Panc1 (cell line): ENCODE measurements around the gene NUP210.
"Not testable (repeated sequence)": the region's sequence is repeated elsewhere in the genome, so short reads cannot be mapped to it uniquely, and the experiment has no call there.

Experiments used
- POLR2AphosphoS5 ChIP-seq: IDR thresholded peaks from 2 replicates; pipeline ENCODE4 v1.6.1; 2012; ENCODE audit warnings: mild to moderate bottlenecking, low read depth, low read length, moderate library complexity
- SIN3A ChIP-seq: IDR thresholded peaks from 2 replicates; pipeline ENCODE4 v1.6.1; 2012; ENCODE audit warnings: low read depth, mild to moderate bottlenecking, low read length, moderate library complexity, borderline replicate concordance; ENCODE audit not compliant: insufficient read depth
- TCF7L2 ChIP-seq: IDR thresholded peaks from 2 replicates; pipeline ENCODE4 v1.6.1; 2011; ENCODE audit warnings: mild to moderate bottlenecking, low read depth, low read length, inconsistent platforms
- TF ChIP-seq, protein P1 (sequence below): fragments of 450-650 bp; IDR thresholded peaks from 2 replicates; pipeline ENCODE4 v1.5.1; 2017; ENCODE audit warnings: mild to moderate bottlenecking
- TF ChIP-seq, protein P2 (sequence below), 2 experiments: IDR thresholded peaks; 2 replicates each; pipeline ENCODE4 v1.6.1; 2011 to 2012; ENCODE audit warnings: low read depth in 2 of 2, control low read depth in 1 of 2, low read length in 1 of 2, mild to moderate bottlenecking in 1 of 2, moderate library complexity in 1 of 2; ENCODE audit not compliant: insufficient read depth in 1 of 2

DNA sequence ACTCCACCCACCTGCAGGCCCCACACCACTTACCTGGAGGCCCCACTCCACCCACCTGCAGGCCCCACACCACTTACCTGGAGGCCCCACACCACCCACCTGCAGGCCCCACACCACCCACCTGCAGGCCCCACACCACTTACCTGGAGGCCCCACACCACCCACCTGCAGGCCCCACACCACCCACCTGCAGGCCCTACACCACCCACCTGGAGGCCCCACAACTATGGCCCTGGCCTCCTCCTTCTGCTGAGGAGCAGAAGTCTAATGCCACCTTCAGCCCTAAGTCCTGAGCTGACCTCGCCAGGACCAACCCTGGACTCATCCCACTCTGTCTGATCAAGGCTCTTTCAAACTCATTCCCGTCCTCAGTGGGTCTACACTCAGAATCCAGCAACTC, 42.4 kb downstream of the NUP210 start:
- TF ChIP-seq, protein P1, sequence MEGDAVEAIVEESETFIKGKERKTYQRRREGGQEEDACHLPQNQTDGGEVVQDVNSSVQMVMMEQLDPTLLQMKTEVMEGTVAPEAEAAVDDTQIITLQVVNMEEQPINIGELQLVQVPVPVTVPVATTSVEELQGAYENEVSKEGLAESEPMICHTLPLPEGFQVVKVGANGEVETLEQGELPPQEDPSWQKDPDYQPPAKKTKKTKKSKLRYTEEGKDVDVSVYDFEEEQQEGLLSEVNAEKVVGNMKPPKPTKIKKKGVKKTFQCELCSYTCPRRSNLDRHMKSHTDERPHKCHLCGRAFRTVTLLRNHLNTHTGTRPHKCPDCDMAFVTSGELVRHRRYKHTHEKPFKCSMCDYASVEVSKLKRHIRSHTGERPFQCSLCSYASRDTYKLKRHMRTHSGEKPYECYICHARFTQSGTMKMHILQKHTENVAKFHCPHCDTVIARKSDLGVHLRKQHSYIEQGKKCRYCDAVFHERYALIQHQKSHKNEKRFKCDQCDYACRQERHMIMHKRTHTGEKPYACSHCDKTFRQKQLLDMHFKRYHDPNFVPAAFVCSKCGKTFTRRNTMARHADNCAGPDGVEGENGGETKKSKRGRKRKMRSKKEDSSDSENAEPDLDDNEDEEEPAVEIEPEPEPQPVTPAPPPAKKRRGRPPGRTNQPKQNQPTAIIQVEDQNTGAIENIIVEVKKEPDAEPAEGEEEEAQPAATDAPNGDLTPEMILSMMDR = not testable (repeated sequence)
- TF ChIP-seq POLR2AphosphoS5, TCF7L2, SIN3A: not testable (repeated sequence)
- TF ChIP-seq, protein P2, sequence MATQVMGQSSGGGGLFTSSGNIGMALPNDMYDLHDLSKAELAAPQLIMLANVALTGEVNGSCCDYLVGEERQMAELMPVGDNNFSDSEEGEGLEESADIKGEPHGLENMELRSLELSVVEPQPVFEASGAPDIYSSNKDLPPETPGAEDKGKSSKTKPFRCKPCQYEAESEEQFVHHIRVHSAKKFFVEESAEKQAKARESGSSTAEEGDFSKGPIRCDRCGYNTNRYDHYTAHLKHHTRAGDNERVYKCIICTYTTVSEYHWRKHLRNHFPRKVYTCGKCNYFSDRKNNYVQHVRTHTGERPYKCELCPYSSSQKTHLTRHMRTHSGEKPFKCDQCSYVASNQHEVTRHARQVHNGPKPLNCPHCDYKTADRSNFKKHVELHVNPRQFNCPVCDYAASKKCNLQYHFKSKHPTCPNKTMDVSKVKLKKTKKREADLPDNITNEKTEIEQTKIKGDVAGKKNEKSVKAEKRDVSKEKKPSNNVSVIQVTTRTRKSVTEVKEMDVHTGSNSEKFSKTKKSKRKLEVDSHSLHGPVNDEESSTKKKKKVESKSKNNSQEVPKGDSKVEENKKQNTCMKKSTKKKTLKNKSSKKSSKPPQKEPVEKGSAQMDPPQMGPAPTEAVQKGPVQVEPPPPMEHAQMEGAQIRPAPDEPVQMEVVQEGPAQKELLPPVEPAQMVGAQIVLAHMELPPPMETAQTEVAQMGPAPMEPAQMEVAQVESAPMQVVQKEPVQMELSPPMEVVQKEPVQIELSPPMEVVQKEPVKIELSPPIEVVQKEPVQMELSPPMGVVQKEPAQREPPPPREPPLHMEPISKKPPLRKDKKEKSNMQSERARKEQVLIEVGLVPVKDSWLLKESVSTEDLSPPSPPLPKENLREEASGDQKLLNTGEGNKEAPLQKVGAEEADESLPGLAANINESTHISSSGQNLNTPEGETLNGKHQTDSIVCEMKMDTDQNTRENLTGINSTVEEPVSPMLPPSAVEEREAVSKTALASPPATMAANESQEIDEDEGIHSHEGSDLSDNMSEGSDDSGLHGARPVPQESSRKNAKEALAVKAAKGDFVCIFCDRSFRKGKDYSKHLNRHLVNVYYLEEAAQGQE (IDR thresholded peaks at IDR 0.05; ENCODE audit: insufficient read depth in 1 of 2, low read depth in 2 of 2, low read length in 1 of 2) = not testable (repeated sequence)
